Measurements from ENCODE around the gene CUTA.

GRCh38 chr6:33428224-33428965, 10.5 kb upstream of the CUTA start:
- TF ChIP-seq GATA2 (IDR thresholded peaks at IDR 0.05; ENCODE audit: low read depth, low read length) (no peak), GATA3 (IDR thresholded peaks at IDR 0.05; ENCODE audit: low read depth, low read length) (no peak)

Data from SH-SY5Y (cell line).